Measurements from ENCODE around the gene NPAS2. TPM values are rescaled to one million over a fixed set of nuclear protein-coding genes. Genes with fewer than 3 reads are reported as not detected.

NPAS2 gene
- total RNA-seq, 4 donors from 2014 or later = 11.8 to 46.5 (median 21.7) TPM

- ATAC-seq = peak; percentile 50
- 17 to 48% methylated on average over 2 of the region's 2 CpGs for WGBS, 2 donors (ENCODE audit: low coverage in 1 of 2)
- H3K4me1 ChIP-seq = peaks cover 0 to 23% (median 0%) of the 10 kb centered on the region in 3 donors
- TF ChIP-seq POLR2AphosphoS5 (IDR thresholded peaks at IDR 0.05) (peak; percentile 80), CTCF (IDR thresholded peaks at IDR 0.05) (no peak)
- H3K9me3 ChIP-seq = no peaks in the 10 kb centered on the region
- peak overlapping the region in 3 of 4 donors; percentile 68 to 81 (median 75) for H3K27ac ChIP-seq
- H3K36me3 ChIP-seq = no peaks in the 10 kb centered on the region
- no peak overlapping the region for H3K4me3 ChIP-seq
- no peaks in the 10 kb centered on the region for H3K27me3 ChIP-seq
Measured at GRCh38 chr2:100800915-100801314, 19.0 kb upstream of the NPAS2 start.

GRCh38 chr2:100801402-100801801, 18.5 kb upstream of the NPAS2 start:
- 56 to 75% methylated on average over 1 of the region's 1 CpG for WGBS, 2 donors (ENCODE audit: low coverage in 1 of 2)
- Histone ChIP-seq H3K27ac (peak overlapping the region in 3 of 4 donors; percentile 68 to 81 (median 75)), H3K4me1 (peaks cover 0 to 23% (median 0%) of the 10 kb centered on the region in 3 donors), H3K9me3 (no peaks in the 10 kb centered on the region), H3K36me3 (no peaks in the 10 kb centered on the region), H3K4me3 (no peak overlapping the region), H3K27me3 (no peaks in the 10 kb centered on the region)
- no peak for ATAC-seq
- TF ChIP-seq CTCF (IDR thresholded peaks at IDR 0.05) = no peak
- no peak for TF ChIP-seq EP300 (IDR thresholded peaks at IDR 0.05)
- no peak for TF ChIP-seq POLR2AphosphoS5 (IDR thresholded peaks at IDR 0.05)
- no peak for TF ChIP-seq POLR2A (IDR thresholded peaks at IDR 0.05)

- Histone ChIP-seq H3K36me3 (no peaks in the 10 kb centered on the region), H3K27me3 (no peaks in the 10 kb centered on the region), H3K9me3 (no peaks in the 10 kb centered on the region), H3K4me1 (peaks cover 0 to 23% (median 0%) of the 10 kb centered on the region in 3 donors), H3K27ac (peak overlapping the region in 3 of 4 donors; percentile 68 to 81 (median 75)), H3K4me3 (no peak overlapping the region)
- 34 to 43% methylated on average over 3 to 7 of the region's 9 CpGs for WGBS, 2 donors (ENCODE audit: low coverage in 1 of 2)
- TF ChIP-seq POLR2A (IDR thresholded peaks at IDR 0.05) (no peak), POLR2AphosphoS5 (IDR thresholded peaks at IDR 0.05) (peak; percentile 44), CTCF (IDR thresholded peaks at IDR 0.05) (no peak), EP300 (IDR thresholded peaks at IDR 0.05) (no peak)
- ATAC-seq = no peak
Measured at GRCh38 chr2:100802066-100802465, 17.9 kb upstream of the NPAS2 start.

- Histone ChIP-seq H3K27ac (no peak overlapping the region), H3K4me1 (peaks cover 0 to 23% (median 0%) of the 10 kb centered on the region in 3 donors), H3K4me3 (no peak overlapping the region), H3K36me3 (no peaks in the 10 kb centered on the region), H3K27me3 (no peaks in the 10 kb centered on the region), H3K9me3 (no peaks in the 10 kb centered on the region)
- ATAC-seq = no peak
- TF ChIP-seq EP300 (IDR thresholded peaks at IDR 0.05) (no peak), CTCF (IDR thresholded peaks at IDR 0.05) (no peak), POLR2A (IDR thresholded peaks at IDR 0.05) (no peak), POLR2AphosphoS5 (IDR thresholded peaks at IDR 0.05) (no peak)
- 66 to 89% methylated on average over 4 to 5 of the region's 6 CpGs for WGBS, 2 donors (ENCODE audit: low coverage in 1 of 2)
Measured at GRCh38 chr2:100803334-100803733, 16.6 kb upstream of the NPAS2 start.

GRCh38 chr2:100806550-100806949, 13.4 kb upstream of the NPAS2 start:
- WGBS, 2 donors (ENCODE audit: low coverage in 1 of 2) = 83 to 86% methylated on average over 2 to 3 of the region's 3 CpGs
- Histone ChIP-seq H3K4me3 (no peak overlapping the region), H3K27ac (no peak overlapping the region), H3K27me3 (no peaks in the 10 kb centered on the region), H3K9me3 (no peaks in the 10 kb centered on the region), H3K36me3 (no peaks in the 10 kb centered on the region), H3K4me1 (peaks cover 0 to 9% (median 0%) of the 10 kb centered on the region in 3 donors)
- TF ChIP-seq CTCF (IDR thresholded peaks at IDR 0.05) (no peak), EP300 (IDR thresholded peaks at IDR 0.05) (no peak), POLR2AphosphoS5 (IDR thresholded peaks at IDR 0.05) (no peak), POLR2A (IDR thresholded peaks at IDR 0.05) (no peak)
- no peak for ATAC-seq

Data from gastroesophageal sphincter (tissue), 4 donors.